Ishikawa (cell line): ENCODE measurements around the gene PAK6.

Experiments used
- CEBPB ChIP-seq: IDR thresholded peaks from 2 replicates; pipeline ENCODE4 v1.6.1; 2012
- CREB1 ChIP-seq: IDR thresholded peaks from 2 replicates; pipeline ENCODE4 v1.6.1; 2012; ENCODE audit warnings: low read depth
- EGR1 ChIP-seq: IDR thresholded peaks from 2 replicates; pipeline ENCODE4 v1.6.1; 2012
- EP300 ChIP-seq: IDR thresholded peaks from 2 replicates; pipeline ENCODE4 v1.6.1; 2012; ENCODE audit warnings: borderline replicate concordance
- FOXM1 ChIP-seq: IDR thresholded peaks from 2 replicates; pipeline ENCODE4 v1.6.1; 2012; ENCODE audit warnings: low read depth, borderline replicate concordance
- NFIC ChIP-seq: IDR thresholded peaks from 2 replicates; pipeline ENCODE4 v1.6.1; 2012
- RAD21 ChIP-seq: IDR thresholded peaks from 2 replicates; pipeline ENCODE4 v1.6.1; 2012; ENCODE audit warnings: low read depth
- TAF1 ChIP-seq: IDR thresholded peaks from 2 replicates; pipeline ENCODE4 v1.6.1; 2012; ENCODE audit warnings: low read depth, mild to moderate bottlenecking
- TCF12 ChIP-seq: IDR thresholded peaks from 2 replicates; pipeline ENCODE4 v1.6.1; 2012; ENCODE audit warnings: low read depth
- TEAD4 ChIP-seq: IDR thresholded peaks from 2 replicates; pipeline ENCODE4 v1.6.1; 2012
- YY1 ChIP-seq: IDR thresholded peaks from 2 replicates; pipeline ENCODE4 v1.6.1; 2012; ENCODE audit warnings: low read depth
- ZBTB7A ChIP-seq: IDR thresholded peaks from 2 replicates; pipeline ENCODE4 v1.6.1; 2012; ENCODE audit warnings: low read depth
- TF ChIP-seq, protein P1 (sequence below): IDR thresholded peaks from 2 replicates; pipeline ENCODE4 v1.6.1; 2012
- TF ChIP-seq, protein P2 (sequence below): IDR thresholded peaks from 2 replicates; pipeline ENCODE4 v1.6.1; 2012
- TF ChIP-seq, protein P3 (sequence below): IDR thresholded peaks from 2 replicates; pipeline ENCODE4 v1.6.1; 2012; ENCODE audit warnings: low read depth, mild to moderate bottlenecking

Gene PAK6

DNA sequence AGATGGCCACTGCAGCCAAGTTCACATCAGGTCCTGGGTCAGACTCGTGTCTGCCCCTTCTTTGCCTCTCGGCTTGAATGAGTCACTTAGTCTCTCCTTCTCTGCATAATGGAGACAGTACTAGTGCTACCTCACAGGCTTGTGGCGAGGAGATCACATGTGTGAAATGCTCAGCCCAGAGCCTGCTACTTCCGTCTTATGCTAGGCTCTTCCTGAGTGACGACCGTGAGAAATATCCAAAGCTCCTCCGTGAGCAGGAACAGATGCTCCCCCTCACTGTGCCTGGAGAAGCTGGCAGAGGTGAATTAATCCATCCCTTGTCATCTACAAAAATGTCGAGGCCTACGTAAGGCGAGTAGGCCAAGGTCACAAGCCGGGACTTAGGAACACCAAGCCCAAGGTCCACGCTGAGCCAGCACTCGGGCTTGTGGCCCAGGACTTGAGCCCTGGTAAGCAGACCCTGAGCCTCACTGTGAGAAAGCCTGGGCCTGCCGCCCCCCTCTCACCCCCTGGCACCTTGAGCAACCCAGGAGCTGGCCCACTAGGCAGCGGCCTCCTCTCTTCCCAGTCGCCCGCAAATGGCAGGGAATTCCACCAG lies 17.9 kb downstream of the PAK6 start:
- TF ChIP-seq TCF12, result no peak
- TF ChIP-seq ZBTB7A, result no peak
- TF ChIP-seq EGR1, result no peak
- TF ChIP-seq NFIC, result no peak
- TF ChIP-seq, protein P1, sequence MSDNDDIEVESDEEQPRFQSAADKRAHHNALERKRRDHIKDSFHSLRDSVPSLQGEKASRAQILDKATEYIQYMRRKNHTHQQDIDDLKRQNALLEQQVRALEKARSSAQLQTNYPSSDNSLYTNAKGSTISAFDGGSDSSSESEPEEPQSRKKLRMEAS, result no peak
- TF ChIP-seq, protein P2, sequence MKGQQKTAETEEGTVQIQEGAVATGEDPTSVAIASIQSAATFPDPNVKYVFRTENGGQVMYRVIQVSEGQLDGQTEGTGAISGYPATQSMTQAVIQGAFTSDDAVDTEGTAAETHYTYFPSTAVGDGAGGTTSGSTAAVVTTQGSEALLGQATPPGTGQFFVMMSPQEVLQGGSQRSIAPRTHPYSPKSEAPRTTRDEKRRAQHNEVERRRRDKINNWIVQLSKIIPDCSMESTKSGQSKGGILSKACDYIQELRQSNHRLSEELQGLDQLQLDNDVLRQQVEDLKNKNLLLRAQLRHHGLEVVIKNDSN, result no peak
- TF ChIP-seq CREB1, result no peak
- no peak for TF ChIP-seq YY1
- no peak for TF ChIP-seq RAD21
- TF ChIP-seq TAF1, result no peak
- TF ChIP-seq, protein P3, sequence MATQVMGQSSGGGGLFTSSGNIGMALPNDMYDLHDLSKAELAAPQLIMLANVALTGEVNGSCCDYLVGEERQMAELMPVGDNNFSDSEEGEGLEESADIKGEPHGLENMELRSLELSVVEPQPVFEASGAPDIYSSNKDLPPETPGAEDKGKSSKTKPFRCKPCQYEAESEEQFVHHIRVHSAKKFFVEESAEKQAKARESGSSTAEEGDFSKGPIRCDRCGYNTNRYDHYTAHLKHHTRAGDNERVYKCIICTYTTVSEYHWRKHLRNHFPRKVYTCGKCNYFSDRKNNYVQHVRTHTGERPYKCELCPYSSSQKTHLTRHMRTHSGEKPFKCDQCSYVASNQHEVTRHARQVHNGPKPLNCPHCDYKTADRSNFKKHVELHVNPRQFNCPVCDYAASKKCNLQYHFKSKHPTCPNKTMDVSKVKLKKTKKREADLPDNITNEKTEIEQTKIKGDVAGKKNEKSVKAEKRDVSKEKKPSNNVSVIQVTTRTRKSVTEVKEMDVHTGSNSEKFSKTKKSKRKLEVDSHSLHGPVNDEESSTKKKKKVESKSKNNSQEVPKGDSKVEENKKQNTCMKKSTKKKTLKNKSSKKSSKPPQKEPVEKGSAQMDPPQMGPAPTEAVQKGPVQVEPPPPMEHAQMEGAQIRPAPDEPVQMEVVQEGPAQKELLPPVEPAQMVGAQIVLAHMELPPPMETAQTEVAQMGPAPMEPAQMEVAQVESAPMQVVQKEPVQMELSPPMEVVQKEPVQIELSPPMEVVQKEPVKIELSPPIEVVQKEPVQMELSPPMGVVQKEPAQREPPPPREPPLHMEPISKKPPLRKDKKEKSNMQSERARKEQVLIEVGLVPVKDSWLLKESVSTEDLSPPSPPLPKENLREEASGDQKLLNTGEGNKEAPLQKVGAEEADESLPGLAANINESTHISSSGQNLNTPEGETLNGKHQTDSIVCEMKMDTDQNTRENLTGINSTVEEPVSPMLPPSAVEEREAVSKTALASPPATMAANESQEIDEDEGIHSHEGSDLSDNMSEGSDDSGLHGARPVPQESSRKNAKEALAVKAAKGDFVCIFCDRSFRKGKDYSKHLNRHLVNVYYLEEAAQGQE, result no peak
- no peak for TF ChIP-seq TEAD4
- TF ChIP-seq FOXM1, result no peak
- no peak for TF ChIP-seq CEBPB
- TF ChIP-seq EP300, result no peak

DNA sequence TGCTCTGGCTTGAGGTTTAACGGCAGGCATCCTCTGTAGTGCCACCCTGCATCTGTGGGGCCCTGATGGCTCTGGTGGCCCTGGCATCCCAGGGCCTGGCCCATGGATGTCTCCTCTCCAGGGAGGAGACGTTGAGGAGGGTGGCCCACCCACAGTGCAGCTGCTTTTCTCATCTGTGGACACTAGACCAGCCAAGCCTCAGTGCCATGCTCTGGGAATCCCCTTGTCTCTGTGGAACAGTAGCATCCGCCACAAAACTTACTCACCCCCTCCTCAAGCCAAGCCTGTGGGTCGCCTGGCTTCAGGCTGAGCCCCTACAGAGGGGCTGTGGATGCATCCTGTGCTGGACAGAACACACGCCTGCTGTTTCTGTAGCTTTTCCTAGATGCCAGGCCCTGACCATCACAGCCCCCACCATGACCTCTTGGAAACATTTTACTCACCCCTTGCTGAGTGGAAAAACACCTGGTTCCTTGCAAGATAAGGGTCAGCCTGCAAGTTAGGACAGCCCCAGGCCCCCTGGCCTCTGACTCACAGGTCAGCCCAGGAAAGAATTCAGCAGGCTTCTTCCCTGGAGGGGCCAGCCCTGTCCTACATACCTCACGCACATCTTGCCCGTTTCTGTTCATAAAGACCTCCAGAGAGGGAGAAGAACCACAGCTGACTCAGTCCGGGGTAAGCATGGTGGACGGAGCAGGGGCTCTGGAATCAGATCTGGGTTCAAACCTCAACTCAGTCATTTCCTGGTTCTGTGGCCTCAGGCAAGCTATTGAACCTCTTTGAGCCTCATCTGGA lies 19.0 kb downstream of the PAK6 start:
- no peak for TF ChIP-seq TEAD4
- TF ChIP-seq, protein P3, result no peak
- TF ChIP-seq ZBTB7A, result no peak
- TF ChIP-seq CEBPB, result no peak
- TF ChIP-seq EP300, result no peak
- no peak for TF ChIP-seq RAD21
- no peak for TF ChIP-seq FOXM1
- TF ChIP-seq CREB1, result no peak
- TF ChIP-seq, protein P1, result no peak
- no peak for TF ChIP-seq TCF12
- no peak for TF ChIP-seq NFIC
- no peak for TF ChIP-seq TAF1
- TF ChIP-seq EGR1, result no peak
- TF ChIP-seq, protein P2, result no peak
- no peak for TF ChIP-seq YY1

DNA sequence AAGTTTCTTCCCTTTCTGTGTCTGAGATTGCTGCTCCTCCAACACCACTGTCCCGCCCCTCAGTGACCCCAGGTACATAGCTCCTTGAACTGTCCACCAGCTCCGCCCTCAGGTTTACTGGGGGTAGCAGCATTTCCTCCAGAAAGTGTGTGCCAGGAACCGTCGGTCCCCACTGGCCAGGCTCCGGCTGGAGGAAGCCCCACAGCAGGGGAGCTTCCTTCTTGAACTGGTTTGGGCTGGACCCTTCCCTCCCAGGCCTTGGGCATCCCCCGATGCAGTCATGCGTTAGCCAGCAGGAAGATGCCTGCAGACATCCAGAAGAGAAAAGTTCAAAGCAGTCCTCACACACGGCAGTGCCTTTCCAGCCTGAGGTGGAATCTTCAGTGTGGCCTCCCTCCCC lies 19.7 kb downstream of the PAK6 start:
- TF ChIP-seq ZBTB7A (no peak), CEBPB (no peak), TAF1 (no peak), NFIC (no peak)

DNA sequence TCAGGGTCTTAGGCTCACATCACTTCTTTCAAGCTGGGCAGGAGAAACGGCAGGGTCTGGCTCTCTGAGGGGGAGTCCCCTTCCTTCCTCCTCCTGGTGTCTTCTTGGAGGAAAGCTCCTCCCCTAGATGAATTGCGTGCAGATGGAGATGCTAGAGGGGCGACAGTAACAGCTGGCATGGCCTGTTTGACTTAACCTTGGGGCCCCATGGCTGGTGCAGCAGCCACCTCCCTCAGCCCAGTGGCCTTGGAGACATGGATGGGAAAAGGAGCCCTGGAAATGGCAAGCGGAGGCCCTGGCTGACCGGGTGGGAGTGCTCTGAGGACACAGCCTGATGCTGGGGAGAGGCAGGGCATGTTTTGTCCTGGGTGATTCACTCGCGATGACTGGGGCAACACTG lies 20.2 kb downstream of the PAK6 start:
- TF ChIP-seq RAD21 (no peak), EP300 (no peak), TEAD4 (no peak), ZBTB7A (no peak), TCF12 (no peak), FOXM1 (no peak), CEBPB (no peak), YY1 (no peak), TAF1 (no peak), EGR1 (no peak), CREB1 (no peak), NFIC (no peak)
- TF ChIP-seq, protein P1, result no peak
- TF ChIP-seq, protein P2, result no peak
- TF ChIP-seq, protein P3, result no peak
